ENCODE data around the gene MEGF11.

MEGF11 gene

GRCh38 chr15:66045542-66045941 lies 208.0 kb downstream of the MEGF11 start:
- no peaks in the 10 kb centered on the region for H4K20me1 ChIP-seq (ENCODE audit: insufficient read depth, low read length, poor library complexity, severe bottlenecking)
- H3K4me3 ChIP-seq (ENCODE audit: low read length, poor library complexity, severe bottlenecking): no peak overlapping the region
- no peaks in the 10 kb centered on the region for H3K79me2 ChIP-seq (ENCODE audit: insufficient read depth, low read length)
- H3K27me3 ChIP-seq (ENCODE audit: insufficient read depth, low read length, poor library complexity, severe bottlenecking): no peaks in the 10 kb centered on the region
- H3K4me1 ChIP-seq (ENCODE audit: insufficient read depth, low read length, poor library complexity, severe bottlenecking): no peaks in the 10 kb centered on the region
- no peaks in the 10 kb centered on the region for H3F3A ChIP-seq (ENCODE audit: low read depth)
- H3K9ac ChIP-seq (ENCODE audit: low read depth, low read length, poor library complexity, severe bottlenecking): no peak overlapping the region
- H3K9me2 ChIP-seq (replicated peaks; ENCODE audit: low read depth, low read length): no peaks in the 10 kb centered on the region
- H3K36me3 ChIP-seq (ENCODE audit: insufficient read depth, low read length): no peaks in the 10 kb centered on the region
- TF ChIP-seq CTCF (conservative IDR thresholded peaks at IDR 0.05; ENCODE audit: low read length) (no peak), EZH2phosphoT487 (IDR thresholded peaks at IDR 0.05; ENCODE audit: borderline replicate concordance) (no peak)
- no peaks in the 10 kb centered on the region for H3K9me3 ChIP-seq (ENCODE audit: insufficient read depth, low read depth, low read length)
- no peak overlapping the region for H2AFZ ChIP-seq (ENCODE audit: low read length)
- H3K4me2 ChIP-seq (ENCODE audit: low read depth, low read length, poor library complexity, severe bottlenecking): no peak overlapping the region

GRCh38 chr15:66044837-66045236 lies 208.7 kb downstream of the MEGF11 start:
- H3F3A ChIP-seq (ENCODE audit: low read depth): no peaks in the 10 kb centered on the region
- no peaks in the 10 kb centered on the region for H3K4me1 ChIP-seq (ENCODE audit: insufficient read depth, low read length, poor library complexity, severe bottlenecking)
- TF ChIP-seq CTCF (conservative IDR thresholded peaks at IDR 0.05; ENCODE audit: low read length): no peak
- no peak for TF ChIP-seq EZH2phosphoT487 (IDR thresholded peaks at IDR 0.05; ENCODE audit: borderline replicate concordance)
- no peak overlapping the region for H3K4me2 ChIP-seq (ENCODE audit: low read depth, low read length, poor library complexity, severe bottlenecking)
- H4K20me1 ChIP-seq (ENCODE audit: insufficient read depth, low read length, poor library complexity, severe bottlenecking): no peaks in the 10 kb centered on the region
- no peaks in the 10 kb centered on the region for H3K9me3 ChIP-seq (ENCODE audit: insufficient read depth, low read depth, low read length)
- H3K79me2 ChIP-seq (ENCODE audit: insufficient read depth, low read length): no peaks in the 10 kb centered on the region
- H3K9me2 ChIP-seq (replicated peaks; ENCODE audit: low read depth, low read length): no peaks in the 10 kb centered on the region
- no peak overlapping the region for H3K9ac ChIP-seq (ENCODE audit: low read depth, low read length, poor library complexity, severe bottlenecking)
- no peaks in the 10 kb centered on the region for H3K27me3 ChIP-seq (ENCODE audit: insufficient read depth, low read length, poor library complexity, severe bottlenecking)
- no peak overlapping the region for H2AFZ ChIP-seq (ENCODE audit: low read length)
- H3K36me3 ChIP-seq (ENCODE audit: insufficient read depth, low read length): no peaks in the 10 kb centered on the region
- H3K4me3 ChIP-seq (ENCODE audit: low read length, poor library complexity, severe bottlenecking): no peak overlapping the region

- no peaks in the 10 kb centered on the region for H3K9me2 ChIP-seq (replicated peaks; ENCODE audit: low read depth, low read length)
- no peaks in the 10 kb centered on the region for H4K20me1 ChIP-seq (ENCODE audit: insufficient read depth, low read length, poor library complexity, severe bottlenecking)
- no peak overlapping the region for H2AFZ ChIP-seq (ENCODE audit: low read length)
- no peaks in the 10 kb centered on the region for H3K27me3 ChIP-seq (ENCODE audit: insufficient read depth, low read length, poor library complexity, severe bottlenecking)
- TF ChIP-seq EZH2phosphoT487 (IDR thresholded peaks at IDR 0.05; ENCODE audit: borderline replicate concordance) (no peak), CTCF (conservative IDR thresholded peaks at IDR 0.05; ENCODE audit: low read length) (no peak)
- H3K4me2 ChIP-seq (ENCODE audit: low read depth, low read length, poor library complexity, severe bottlenecking): no peak overlapping the region
- H3K4me1 ChIP-seq (ENCODE audit: insufficient read depth, low read length, poor library complexity, severe bottlenecking): no peaks in the 10 kb centered on the region
- H3K4me3 ChIP-seq (ENCODE audit: low read length, poor library complexity, severe bottlenecking): no peak overlapping the region
- H3F3A ChIP-seq (ENCODE audit: low read depth): no peaks in the 10 kb centered on the region
- no peak overlapping the region for H3K9ac ChIP-seq (ENCODE audit: low read depth, low read length, poor library complexity, severe bottlenecking)
- no peaks in the 10 kb centered on the region for H3K9me3 ChIP-seq (ENCODE audit: insufficient read depth, low read depth, low read length)
- no peaks in the 10 kb centered on the region for H3K79me2 ChIP-seq (ENCODE audit: insufficient read depth, low read length)
- no peaks in the 10 kb centered on the region for H3K36me3 ChIP-seq (ENCODE audit: insufficient read depth, low read length)
Observed at GRCh38 chr15:66043264-66043663, 210.3 kb downstream of the MEGF11 start.
